ENCODE results near the gene NAV2.
A peak's percentile ranks its signal among the peaks of the same experiment; 100 is the strongest.
"Not testable (repeated sequence)": the region's sequence is repeated elsewhere in the genome, so short reads cannot be mapped to it uniquely, and the experiment has no call there.

The NAV2 gene

DNA sequence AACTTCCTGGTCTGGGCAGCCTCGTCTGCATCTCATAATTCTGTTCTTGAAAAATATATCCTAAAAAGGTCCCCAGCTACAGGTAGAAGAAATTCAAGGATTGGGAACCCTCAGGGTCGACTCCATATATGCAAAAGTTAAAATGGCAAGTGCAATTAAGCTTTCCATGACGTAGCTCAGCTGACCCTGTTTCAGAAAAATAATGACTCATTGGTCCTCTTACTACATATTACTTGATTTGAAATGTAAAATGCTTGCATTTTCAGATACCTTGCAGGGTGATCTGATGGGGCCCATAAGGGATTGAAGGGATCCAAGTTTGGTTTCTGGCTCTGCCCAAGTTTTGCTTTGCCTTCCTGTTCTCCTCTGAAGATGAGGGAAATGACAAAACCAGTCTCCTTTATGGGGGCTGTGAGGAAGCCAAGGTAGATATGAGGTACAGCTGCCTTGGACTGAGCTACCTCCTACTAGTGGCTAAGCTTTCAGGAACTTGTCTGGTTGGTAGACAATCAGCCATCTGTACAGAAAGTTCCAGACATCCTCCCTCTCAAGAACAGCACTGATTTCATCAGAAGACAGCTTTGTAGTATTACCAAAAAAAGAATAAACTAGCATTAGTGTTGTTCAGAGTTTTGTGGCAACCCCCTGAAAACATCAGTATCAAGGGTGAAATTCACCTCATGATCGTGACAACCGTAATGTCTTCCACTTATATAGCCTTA, 270.3 kb downstream of the NAV2 start:
- no peak for DNase-seq

- DNase-seq = no peak
These were observed 271.6 kb downstream of the NAV2 start for GRCh38 chr11:19984048-19984742.

GRCh38 chr11:19985111-19985510, 272.5 kb downstream of the NAV2 start:
- DNase-seq = no peak

- DNase-seq = no peak
These were observed 274.7 kb downstream of the NAV2 start for GRCh38 chr11:19987331-19987801.

- DNase-seq = peak; percentile 62
These were observed 276.0 kb downstream of the NAV2 start for GRCh38 chr11:19988598-19988997.

DNA sequence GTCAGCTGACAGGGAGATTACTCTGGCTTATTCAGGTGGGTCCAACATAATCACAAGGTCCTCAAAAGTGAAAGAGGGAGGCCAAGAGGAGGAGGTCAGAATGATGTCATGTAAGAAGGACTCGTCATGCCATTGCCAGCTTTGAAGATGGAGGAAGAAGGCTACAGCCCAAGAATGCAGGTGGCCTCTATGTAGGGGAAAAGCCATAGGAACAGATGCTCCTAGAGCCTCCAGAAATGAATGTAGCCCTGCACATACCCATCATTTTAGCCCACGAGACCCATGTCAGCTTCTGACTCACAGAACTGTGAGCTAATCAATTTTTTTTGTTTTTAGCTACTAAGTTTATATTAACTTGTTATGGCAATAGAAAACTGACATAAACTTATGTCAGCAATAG, 276.6 kb downstream of the NAV2 start:
- DNase-seq = no peak

DNA sequence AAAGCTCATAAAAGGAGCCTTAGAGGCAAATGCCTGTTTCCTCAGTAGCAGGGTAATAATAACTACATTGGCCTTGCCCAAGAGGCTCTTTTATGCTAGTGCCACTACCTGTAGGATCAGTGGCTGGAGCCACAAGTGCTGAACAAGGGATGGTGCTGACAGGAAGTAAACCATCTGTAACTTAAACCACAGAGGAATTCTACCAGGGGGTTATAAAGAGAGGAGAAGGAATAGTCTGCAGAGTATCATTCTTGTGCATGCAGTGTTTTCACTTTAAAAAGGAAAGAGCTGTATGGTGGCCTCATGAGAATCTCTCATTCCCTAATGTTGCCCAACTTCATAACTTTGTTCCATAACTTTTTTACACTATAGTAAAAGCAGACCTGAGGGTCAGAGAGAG, 279.5 kb downstream of the NAV2 start:
- no peak for DNase-seq

DNA sequence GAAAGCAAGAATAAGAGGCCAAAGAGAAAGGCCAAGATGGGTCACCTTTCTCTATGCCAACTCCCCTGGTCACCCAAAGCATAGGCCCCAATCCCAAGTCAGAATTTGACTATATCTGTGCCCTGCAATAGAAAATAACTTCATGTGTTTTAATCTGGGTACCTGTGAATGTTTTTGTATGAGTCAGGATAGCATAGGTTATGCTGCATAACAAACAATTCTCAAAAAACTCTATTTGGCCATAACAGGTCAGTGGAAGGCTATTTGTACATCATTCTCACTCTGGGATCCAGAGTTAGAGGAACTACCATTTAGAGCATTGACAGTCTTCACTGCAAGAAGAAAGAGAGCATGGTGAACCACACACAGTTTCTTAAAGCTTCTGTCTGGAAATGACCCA, 280.4 kb downstream of the NAV2 start:
- DNase-seq = no peak

GRCh38 chr11:19994672-19995071, 282.0 kb downstream of the NAV2 start:
- no peak for DNase-seq

DNA sequence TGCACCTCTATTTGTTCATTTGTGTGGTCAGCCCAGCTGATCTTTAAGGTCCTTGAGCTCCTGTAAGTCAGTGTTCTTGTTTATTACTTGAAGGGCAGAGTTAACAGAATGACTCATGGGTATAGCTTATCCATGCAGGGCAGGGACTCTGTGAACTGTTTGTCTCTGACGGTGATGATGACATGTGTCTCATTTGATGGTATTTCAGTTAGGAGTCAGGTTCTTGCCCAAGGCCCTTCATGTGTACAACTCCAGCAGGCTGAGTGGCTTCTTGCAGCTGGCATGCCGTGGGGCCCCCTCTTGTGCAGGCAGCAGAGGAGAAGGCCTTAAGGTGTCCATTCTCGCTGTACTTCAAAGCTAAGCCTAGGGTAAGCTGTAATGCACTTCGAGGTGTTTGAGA, 282.5 kb downstream of the NAV2 start:
- DNase-seq = peak; percentile 88

DNA sequence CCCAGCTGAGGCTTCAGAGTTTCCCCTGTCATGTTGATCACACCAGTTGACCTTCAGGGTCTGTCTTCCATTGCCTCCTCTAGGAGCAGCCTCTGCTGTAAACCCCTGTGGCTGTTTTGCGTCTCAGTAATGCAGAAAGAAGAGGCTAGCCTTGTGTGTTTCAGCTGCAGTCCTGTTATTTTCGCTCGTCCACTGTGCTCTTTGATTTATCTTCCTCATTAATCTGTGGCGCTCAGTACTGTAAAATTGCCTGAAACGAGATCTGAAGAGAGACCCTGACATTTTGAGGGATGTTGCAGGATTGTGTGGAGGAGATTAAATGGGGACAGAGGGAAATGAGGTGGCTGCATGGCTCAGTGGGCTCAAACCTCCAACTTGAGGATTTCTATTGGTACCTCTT, 283.9 kb downstream of the NAV2 start:
- DNase-seq = no peak

GRCh38 chr11:20000022-20000350, 287.3 kb downstream of the NAV2 start:
- DNase-seq = no peak

- DNase-seq = no peak
These were observed 287.9 kb downstream of the NAV2 start for GRCh38 chr11:20000351-20001134.

GRCh38 chr11:20002312-20003216, 289.9 kb downstream of the NAV2 start:
- DNase-seq = no peak

DNA sequence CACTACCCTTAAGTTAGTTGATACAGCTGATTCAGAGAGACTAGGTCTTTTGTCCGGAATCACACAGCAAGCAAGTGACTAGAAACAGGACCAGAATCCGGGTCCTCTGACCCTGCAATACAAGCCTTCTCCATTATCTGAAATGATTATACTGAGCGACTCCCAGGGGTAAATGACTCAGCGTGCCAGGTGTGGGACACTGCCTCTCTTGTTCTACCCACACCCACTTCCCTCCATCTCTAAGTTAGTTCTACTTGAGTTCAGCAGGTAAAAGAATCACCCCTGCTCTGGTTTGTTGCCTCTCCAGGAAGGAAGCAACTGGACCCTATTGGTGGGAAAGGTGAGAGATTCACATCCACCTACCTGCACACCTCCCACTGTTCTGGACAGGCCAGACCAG, 290.7 kb downstream of the NAV2 start:
- DNase-seq = no peak

GRCh38 chr11:20004866-20005265, 292.2 kb downstream of the NAV2 start:
- no peak for DNase-seq

DNA sequence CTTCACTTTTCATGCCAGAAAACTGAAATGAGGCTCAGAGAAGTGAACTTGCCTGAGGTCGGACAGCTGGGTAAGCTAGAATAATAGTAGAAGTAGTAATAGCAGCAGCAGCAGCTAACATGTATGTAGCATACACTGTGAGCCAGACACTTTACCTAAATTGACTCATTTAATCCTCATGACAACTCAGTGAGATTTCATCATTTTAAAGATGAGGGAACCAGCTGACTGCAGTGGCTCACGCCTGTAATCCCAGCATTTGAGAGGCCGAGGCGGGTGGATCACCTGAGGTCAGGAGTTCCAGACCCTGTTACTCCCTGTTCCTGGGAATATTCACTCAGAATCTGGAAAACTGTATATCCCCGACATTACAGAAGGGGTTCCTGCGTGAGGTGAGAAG, 293.1 kb downstream of the NAV2 start:
- no peak for DNase-seq

DNA sequence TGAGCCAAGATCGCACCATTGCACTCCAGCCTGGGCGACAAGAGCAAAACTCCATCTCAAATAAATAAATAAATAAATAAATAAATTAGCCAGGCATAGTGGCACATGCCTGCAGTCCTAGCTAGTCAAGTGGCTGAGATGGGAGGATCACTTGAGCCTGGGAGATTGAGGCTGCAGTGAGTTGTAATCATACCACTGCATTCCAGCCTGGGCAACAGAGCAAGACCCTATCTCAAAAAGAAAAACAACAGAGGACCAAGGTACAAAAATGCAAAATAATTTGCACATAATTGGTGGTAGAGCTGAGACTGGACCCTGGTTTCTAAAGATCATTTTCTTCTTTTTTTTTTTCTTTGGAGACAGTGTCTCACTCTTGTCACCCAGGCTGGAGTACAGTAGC, 294.0 kb downstream of the NAV2 start:
- not testable (repeated sequence) for DNase-seq

DNA sequence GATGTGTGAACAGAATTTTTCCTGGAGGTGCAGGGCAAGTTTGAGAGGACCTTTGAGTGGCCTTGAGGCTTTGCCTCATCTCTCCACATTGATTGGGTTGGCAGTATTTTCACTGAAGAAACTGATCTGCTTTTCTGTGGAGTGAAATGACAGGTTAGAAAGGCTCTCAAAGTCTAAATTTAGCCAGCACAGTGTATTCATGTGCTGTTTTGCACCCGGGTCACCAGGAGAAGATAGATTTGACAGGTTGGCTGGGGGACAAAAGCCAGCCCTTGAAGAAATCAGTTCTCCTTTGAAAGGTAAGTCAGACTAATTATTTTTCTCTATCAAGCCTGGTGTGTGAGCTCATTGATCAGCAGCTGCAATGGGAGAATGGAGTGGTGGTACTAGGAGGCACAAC, 294.7 kb downstream of the NAV2 start:
- no peak for DNase-seq

DNA sequence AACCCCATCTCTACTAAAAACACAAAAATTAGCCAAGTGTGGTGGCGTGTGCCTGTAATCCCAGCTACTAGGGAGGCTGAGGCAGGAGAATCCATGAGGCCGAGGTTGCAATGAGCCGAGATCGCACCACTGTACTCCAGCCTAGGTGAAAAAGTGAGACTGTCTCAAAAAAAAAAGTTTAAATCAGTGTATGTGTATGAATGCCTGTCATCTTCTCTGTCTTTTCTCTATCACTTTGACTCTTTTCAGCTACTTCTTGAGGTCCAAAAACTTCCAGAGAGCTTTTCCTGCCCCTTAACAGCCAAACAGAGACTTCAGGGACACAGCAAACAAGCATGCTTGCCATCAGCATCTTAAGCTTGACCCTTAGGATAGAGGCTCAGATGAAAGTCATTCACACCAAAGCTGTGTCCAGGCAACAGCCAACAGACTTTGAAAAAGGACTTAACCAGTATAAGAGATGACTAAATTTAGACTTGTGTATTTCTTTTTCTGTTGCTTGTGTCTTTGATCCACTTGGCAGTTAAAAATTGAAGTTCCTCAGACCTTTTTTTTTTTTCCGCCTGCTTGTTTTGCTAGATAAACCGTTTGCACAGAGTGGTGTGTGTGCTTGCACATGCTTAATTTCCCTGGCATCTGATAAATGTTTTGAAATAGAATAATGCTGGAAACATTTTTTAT, 295.7 kb downstream of the NAV2 start:
- DNase-seq = no peak

GRCh38 chr11:20008871-20009644, 296.4 kb downstream of the NAV2 start:
- no peak for DNase-seq

Data from HCEC 1CT (cell line).